Activated naive CD4-positive, alpha-beta T cell treated with anti-CD3 and anti-CD28 coated beads, Interleukin-2, amount 10 ng/mL, durations not matched to agents 7 days and 5 days (primary cell): ENCODE data around the gene MED8.
"Not testable (repeated sequence)": the region's sequence is repeated elsewhere in the genome, so short reads cannot be mapped to it uniquely, and the experiment has no call there.

Source experiments
- CTCF ChIA-PET: fragments of 350-600 bp; sonication (Branson Sonifier 250); formaldehyde crosslinking; loops from one replicate; lab custom pipeline; 2021; ENCODE audit warnings: antibody characterized with exemption; lab: Charles Lee
- DNase-seq: peaks from one replicate; pipeline ENCODE4 v3.0.0-alpha.2; 2020
- H3K27ac Mint-ChIP-seq: one replicate; pipeline ENCODE4 v1.8.0; 2021; ENCODE audit warnings: mild to moderate bottlenecking, moderate library complexity, mixed read lengths
- H3K27me3 Mint-ChIP-seq: one replicate; pipeline ENCODE4 v1.8.0; 2021; ENCODE audit warnings: mild to moderate bottlenecking, mixed read lengths
- H3K36me3 Mint-ChIP-seq: one replicate; pipeline ENCODE4 v1.8.0; 2021; ENCODE audit warnings: mixed read lengths
- H3K4me1 Mint-ChIP-seq: one replicate; pipeline ENCODE4 v1.8.0; 2021; ENCODE audit warnings: mixed read lengths
- H3K4me3 Mint-ChIP-seq: one replicate; pipeline ENCODE4 v1.8.0; 2021; ENCODE audit warnings: mild to moderate bottlenecking, moderate library complexity, mixed read lengths
- H3K9me3 Mint-ChIP-seq: one replicate; pipeline ENCODE4 v1.8.0; 2021; ENCODE audit warnings: mixed read lengths

The MED8 gene

DNA sequence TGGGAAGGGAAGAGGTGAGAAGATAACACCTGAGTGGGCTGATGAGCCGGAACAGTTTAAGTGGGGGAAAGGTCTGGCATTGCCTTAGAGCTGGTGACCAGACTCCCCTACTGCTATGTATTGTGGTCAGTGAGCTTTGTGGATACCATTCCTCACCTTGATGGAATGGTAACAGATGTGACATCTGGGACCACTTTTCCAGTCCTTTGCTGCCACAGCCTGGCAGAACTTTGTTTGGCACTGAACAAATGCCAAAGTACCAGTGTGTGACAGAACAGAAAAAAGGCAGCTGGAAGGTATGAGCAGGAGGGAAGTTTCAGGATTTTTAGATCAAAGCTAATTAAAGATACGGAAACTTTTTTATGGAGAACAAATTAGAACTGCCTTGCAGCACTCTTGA, 6.2 kb downstream of the MED8 start:
- Mint-ChIP-seq H3K36me3 (peaks cover 36% of the 10 kb centered on the region), H3K27me3 (no peaks in the 10 kb centered on the region), H3K27ac (no peak overlapping the region), H3K4me3 (no peak overlapping the region), H3K4me1 (peaks cover 16% of the 10 kb centered on the region), H3K9me3 (no peaks in the 10 kb centered on the region)
- no peak for DNase-seq
- CTCF ChIA-PET: no interaction called here

DNA sequence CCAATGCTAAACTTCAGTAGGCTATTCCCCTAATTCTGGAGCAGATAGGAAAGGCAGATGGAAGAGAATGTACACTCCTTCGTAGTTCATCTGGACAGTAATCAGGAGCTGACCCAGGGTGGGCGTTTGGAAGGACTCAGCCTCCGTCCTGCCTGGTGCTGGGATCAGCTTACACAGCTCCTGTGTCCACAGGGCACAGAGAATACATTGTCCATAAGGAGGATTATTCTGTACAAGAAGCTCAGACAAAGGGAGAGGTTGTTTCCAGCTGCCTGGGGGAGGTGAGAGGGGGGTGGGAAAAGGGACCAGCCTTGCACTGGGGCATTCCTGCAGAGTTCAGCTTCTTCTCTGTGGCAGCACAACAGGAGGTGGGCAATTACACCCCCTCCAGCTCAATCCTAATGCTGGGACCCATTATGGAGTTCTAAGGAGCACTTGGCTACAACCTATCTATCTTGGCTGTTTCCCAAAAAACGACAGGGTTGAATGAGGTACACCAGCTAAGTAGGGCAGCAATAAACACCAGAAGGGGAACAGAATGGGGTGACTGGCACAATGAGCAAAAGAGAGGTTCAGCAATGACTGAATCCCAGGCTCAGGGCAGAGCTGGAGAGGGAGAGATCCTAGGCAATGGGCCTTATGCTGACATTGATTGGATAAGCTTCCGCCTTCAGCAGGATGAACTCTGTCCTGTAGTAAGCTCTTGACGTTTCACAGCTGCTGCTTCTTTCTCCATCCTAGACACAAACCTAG, 7.4 kb downstream of the MED8 start:
- H3K9me3 Mint-ChIP-seq: no peaks in the 10 kb centered on the region
- no peak for DNase-seq
- no peak overlapping the region for H3K27ac Mint-ChIP-seq
- no peak overlapping the region for H3K4me3 Mint-ChIP-seq
- no peaks in the 10 kb centered on the region for H3K27me3 Mint-ChIP-seq
- CTCF ChIA-PET: interaction anchor here (0.6 to 1.1 kb wide), 3 partner anchors 31 to 48 kb away, joined by 3 to 4 read pairs (median 3); no protein-coding TSS in a partner anchor
- H3K36me3 Mint-ChIP-seq: peaks cover 37% of the 10 kb centered on the region
- H3K4me1 Mint-ChIP-seq: peaks cover 6% of the 10 kb centered on the region

DNA sequence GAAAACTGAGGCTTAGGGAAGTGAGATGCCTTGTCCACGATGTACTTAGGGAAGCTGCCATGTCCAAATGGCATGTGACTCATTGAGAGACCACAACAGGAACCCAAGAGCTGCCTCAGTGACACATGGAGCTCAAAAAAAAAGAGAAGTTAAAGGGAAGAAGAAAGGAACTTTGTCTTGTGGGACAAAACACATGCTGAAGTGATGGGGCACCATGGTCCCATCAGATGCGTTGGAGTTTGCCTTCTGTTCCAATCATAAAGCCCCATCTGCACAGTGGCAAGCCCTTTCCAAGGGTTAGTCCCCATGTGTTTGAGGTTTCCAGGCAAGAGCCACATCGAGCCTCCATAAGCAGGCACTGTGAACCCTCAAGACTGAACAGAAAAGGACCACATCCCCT, 8.0 kb downstream of the MED8 start:
- Mint-ChIP-seq H3K27ac (no peak overlapping the region), H3K4me1 (peaks cover 6% of the 10 kb centered on the region), H3K27me3 (no peaks in the 10 kb centered on the region), H3K4me3 (no peak overlapping the region), H3K36me3 (peaks cover 33% of the 10 kb centered on the region), H3K9me3 (no peaks in the 10 kb centered on the region)
- CTCF ChIA-PET: interaction anchor here (0.6 to 1.1 kb wide), 3 partner anchors 32 to 48 kb away, joined by 3 to 4 read pairs (median 3); no protein-coding TSS in a partner anchor
- no peak for DNase-seq

GRCh38 chr1:43379476-43379875, 10.1 kb downstream of the MED8 start:
- Mint-ChIP-seq H3K27me3 (no peaks in the 10 kb centered on the region), H3K27ac (no peak overlapping the region), H3K36me3 (peaks cover 18% of the 10 kb centered on the region), H3K9me3 (no peaks in the 10 kb centered on the region), H3K4me3 (no peak overlapping the region), H3K4me1 (peaks cover 6% of the 10 kb centered on the region)
- no peak for DNase-seq
- CTCF ChIA-PET: no interaction called here

DNA sequence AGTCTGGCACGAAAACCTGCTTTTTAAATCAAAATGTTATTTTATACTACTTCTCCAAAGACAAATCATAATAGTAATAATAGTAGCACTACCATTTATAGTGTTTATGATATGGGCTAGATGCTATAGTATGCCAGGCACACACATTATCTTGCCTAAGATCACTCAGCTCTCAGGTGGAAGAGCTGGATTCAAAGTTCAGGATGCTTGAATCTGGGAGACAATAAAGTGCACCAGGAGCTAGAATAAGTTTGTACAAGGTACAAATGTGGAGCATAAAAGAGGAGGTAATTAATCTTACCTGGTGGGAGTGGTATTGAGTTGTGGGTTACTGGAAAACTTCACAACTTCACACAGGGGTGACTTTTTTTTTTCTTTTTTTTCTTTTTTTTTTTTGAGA, 11.8 kb downstream of the MED8 start:
- DNase-seq: no peak
- Mint-ChIP-seq H3K4me3 (no peak overlapping the region), H3K4me1 (peaks cover 6% of the 10 kb centered on the region), H3K27me3 (no peaks in the 10 kb centered on the region), H3K36me3 (peaks cover 12% of the 10 kb centered on the region), H3K27ac (no peak overlapping the region), H3K9me3 (no peaks in the 10 kb centered on the region)
- CTCF ChIA-PET: interaction anchor here (0.6 kb wide), 1 partner anchor 1440 kb away, joined by 3 read pairs; no protein-coding TSS in a partner anchor

GRCh38 chr1:43376723-43377235, 12.8 kb downstream of the MED8 start:
- H3K9me3 Mint-ChIP-seq: no peaks in the 10 kb centered on the region
- H3K36me3 Mint-ChIP-seq: peaks cover 9% of the 10 kb centered on the region
- H3K4me3 Mint-ChIP-seq: no peak overlapping the region
- CTCF ChIA-PET: interaction anchor here (1.1 to 1.5 kb wide), 4 partner anchors 10 to 150 kb away, joined by 4 to 5 read pairs (median 4); partner anchors contain the start of gene MED8
- peaks cover 6% of the 10 kb centered on the region for H3K4me1 Mint-ChIP-seq
- no peak overlapping the region for H3K27ac Mint-ChIP-seq
- no peak for DNase-seq
- H3K27me3 Mint-ChIP-seq: no peaks in the 10 kb centered on the region

GRCh38 chr1:43373066-43373940, 16.3 kb downstream of the MED8 start:
- CTCF ChIA-PET: interaction anchor here (0.7 to 1.1 kb wide), 2 partner anchors 41 to 76 kb away, joined by 3 to 4 read pairs; no protein-coding TSS in a partner anchor
- DNase-seq: no peak

DNA sequence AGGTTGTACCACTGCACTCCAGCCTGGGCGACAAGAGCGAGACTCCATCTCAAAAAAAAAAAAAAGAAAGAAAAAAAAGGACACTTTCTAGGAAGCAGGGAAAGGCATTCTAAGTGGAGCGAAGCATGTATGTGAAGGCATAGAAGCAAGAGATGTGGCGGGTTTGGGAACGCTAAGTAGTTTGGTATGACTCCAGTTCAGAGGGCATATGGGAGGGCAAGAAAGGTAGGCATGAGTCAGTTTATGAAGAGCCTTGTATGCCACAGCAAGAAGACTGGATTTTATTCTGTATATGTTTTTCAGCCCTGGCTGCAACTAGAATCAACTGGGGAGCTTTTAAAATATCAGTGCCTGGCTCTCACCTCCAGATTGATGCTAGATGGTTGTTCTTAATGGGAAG, 17.4 kb downstream of the MED8 start:
- CTCF ChIA-PET: interaction anchor here (1.1 kb wide), 1 partner anchor 42 kb away, joined by 3 read pairs; no protein-coding TSS in a partner anchor
- Mint-ChIP-seq H3K9me3 (no peaks in the 10 kb centered on the region), H3K36me3 (peaks cover 9% of the 10 kb centered on the region), H3K4me3 (no peak overlapping the region), H3K4me1 (peaks cover 14% of the 10 kb centered on the region), H3K27ac (no peak overlapping the region), H3K27me3 (no peaks in the 10 kb centered on the region)
- DNase-seq: no peak

More at GRCh38 chr1:43373066-43373940, 16.3 kb downstream of the MED8 start:
- H3K4me3 Mint-ChIP-seq: no peak overlapping the region
- no peaks in the 10 kb centered on the region for H3K9me3 Mint-ChIP-seq
- H3K4me1 Mint-ChIP-seq: peaks cover 12% of the 10 kb centered on the region
- H3K36me3 Mint-ChIP-seq: peaks cover 9% of the 10 kb centered on the region
- H3K27me3 Mint-ChIP-seq: no peaks in the 10 kb centered on the region
- no peak overlapping the region for H3K27ac Mint-ChIP-seq

- CTCF ChIA-PET: interaction anchor here (1.0 to 1.1 kb wide), 2 partner anchors 132 to 144 kb away, joined by 3 read pairs; no protein-coding TSS in a partner anchor
- Mint-ChIP-seq H3K27me3 (no peaks in the 10 kb centered on the region), H3K27ac (peak overlapping the region; percentile 39), H3K36me3 (peaks cover 18% of the 10 kb centered on the region), H3K4me3 (no peak overlapping the region), H3K9me3 (no peaks in the 10 kb centered on the region), H3K4me1 (peaks cover 28% of the 10 kb centered on the region)
- DNase-seq: no peak
Observed at GRCh38 chr1:43370564-43370963, 19.0 kb downstream of the MED8 start.

DNA sequence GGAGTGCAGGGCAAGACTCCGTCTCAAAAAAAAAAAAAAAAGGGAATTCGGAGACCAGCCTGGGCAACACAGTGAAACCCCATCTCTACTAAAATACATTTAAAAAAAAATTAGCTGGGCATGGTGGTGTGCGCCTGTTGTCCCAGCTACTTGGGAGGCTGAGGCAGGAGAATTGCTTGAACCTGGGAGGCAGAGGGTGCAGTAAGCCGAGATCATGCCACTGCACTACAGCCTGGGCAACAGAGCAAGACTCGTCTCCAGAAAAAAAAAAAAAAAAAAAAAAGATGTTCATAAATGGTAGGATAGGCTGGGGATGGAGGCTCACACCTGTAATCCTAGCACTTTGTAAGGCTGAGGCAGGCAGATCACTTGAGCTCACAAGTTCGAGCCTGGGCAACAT, 19.8 kb downstream of the MED8 start:
- DNase-seq, H3K27ac Mint-ChIP-seq, H3K4me3 Mint-ChIP-seq, H3K9me3 Mint-ChIP-seq, H3K27me3 Mint-ChIP-seq: not testable (repeated sequence)
- H3K4me1 Mint-ChIP-seq: peaks cover 36% of the 10 kb centered on the region
- peaks cover 25% of the 10 kb centered on the region for H3K36me3 Mint-ChIP-seq
- CTCF ChIA-PET: interaction anchor here (1.0 to 1.1 kb wide), 2 partner anchors 131 to 143 kb away, joined by 3 read pairs; no protein-coding TSS in a partner anchor

GRCh38 chr1:43368646-43369020, 21.0 kb downstream of the MED8 start:
- H3K4me1 Mint-ChIP-seq: peaks cover 47% of the 10 kb centered on the region
- H3K27ac Mint-ChIP-seq: peak overlapping the region; percentile 93
- peaks cover 35% of the 10 kb centered on the region for H3K36me3 Mint-ChIP-seq
- peak overlapping the region; percentile 79 for H3K4me3 Mint-ChIP-seq
- no peaks in the 10 kb centered on the region for H3K9me3 Mint-ChIP-seq
- CTCF ChIA-PET: interaction anchor here (0.7 to 1.4 kb wide), 6 partner anchors 10 to 142 kb away, joined by 3 to 10 read pairs (median 4); no protein-coding TSS in a partner anchor
- DNase-seq: no peak
- no peaks in the 10 kb centered on the region for H3K27me3 Mint-ChIP-seq

- CTCF ChIA-PET: interaction anchor here (0.6 to 1.4 kb wide), 7 partner anchors 10 to 141 kb away, joined by 3 to 10 read pairs (median 3); partner anchors contain the start of gene CDC20
- H3K9me3 Mint-ChIP-seq: no peaks in the 10 kb centered on the region
- DNase-seq: peak; percentile 93
- peaks cover 50% of the 10 kb centered on the region for H3K4me1 Mint-ChIP-seq
- H3K27ac Mint-ChIP-seq: peak within 1 kb of the TSS; percentile 93
- H3K27me3 Mint-ChIP-seq: no peaks in the 10 kb centered on the region
- peaks cover 35% of the 10 kb centered on the region for H3K36me3 Mint-ChIP-seq
- peak within 1 kb of the TSS; percentile 83 for H3K4me3 Mint-ChIP-seq
Observed at GRCh38 chr1:43367904-43368645, 21.5 kb downstream of the MED8 start, which contains the start of gene ELOVL1. ELOVL1 (minus strand) TSS chr1:43368011; CDS start chr1:43365609, 2,402 bp downstream.
